ENCODE results near the gene ATP7B. TPM values are rescaled to one million over a fixed set of nuclear protein-coding genes. Genes with fewer than 3 reads are reported as not detected.

Gene ATP7B
- total and polyA plus RNA-seq, 2 donors (not counting 3 experiments of a cell fraction or from before 2014, with no cell fraction given) = 4.2 to 8.0 TPM

- TF ChIP-seq CTCF (IDR thresholded peaks at IDR 0.05; ENCODE audit: extremely low read depth in 1 of 2, insufficient read depth in 1 of 2, low read depth in 1 of 2, low read length in 2 of 2) = no peak
- TF ChIP-seq EZH2 (IDR thresholded peaks at IDR 0.05; ENCODE audit: borderline replicate concordance, low read depth, low read length, severe bottlenecking) = no peak
- no peak for TF ChIP-seq JUN (IDR thresholded peaks at IDR 0.05; ENCODE audit: borderline replicate concordance, insufficient read depth, insufficient read length, low read depth)
- TF ChIP-seq POLR2AphosphoS5 (IDR thresholded peaks at IDR 0.05; ENCODE audit: insufficient read depth, low read depth, low read length) = no peak
- no peak for TF ChIP-seq POLR2A (IDR thresholded peaks at IDR 0.05; ENCODE audit: low read depth, low read length)
- no peak for TF ChIP-seq MAX (IDR thresholded peaks at IDR 0.05; ENCODE audit: insufficient read depth, insufficient read length)
- Histone ChIP-seq H3K36me3 (ENCODE audit: control insufficient read depth in 2 of 2, extremely low read depth in 1 of 2, insufficient read depth in 2 of 2, low read length in 2 of 2) (no peaks in the 10 kb centered on the region), H3K4me2 (ENCODE audit: insufficient read depth, low read length) (no peak overlapping the region), H3K9me1 (replicated peaks; ENCODE audit: control insufficient read depth, extremely low read depth, insufficient read depth, low read length) (no peaks in the 10 kb centered on the region), H4K20me1 (replicated peaks; ENCODE audit: control insufficient read depth, extremely low read depth, insufficient read depth, low read length) (no peaks in the 10 kb centered on the region), H3K79me2 (ENCODE audit: control insufficient read depth, insufficient read depth, low read length) (no peaks in the 10 kb centered on the region), H3K4me1 (ENCODE audit: control insufficient read depth, extremely low read depth, insufficient read depth, low read length) (no peaks in the 10 kb centered on the region), H3K4me3 (replicated peaks in 1 of 3; ENCODE audit: insufficient read depth in 1 of 3, low read depth in 1 of 3, low read length in 3 of 3) (no peak overlapping the region), H3K9me3 (replicated peaks; ENCODE audit: control insufficient read depth, insufficient read depth, low read length) (no peaks in the 10 kb centered on the region), H3K9ac (replicated peaks; ENCODE audit: extremely low read depth, insufficient read depth, low read length) (no peak overlapping the region), H3K27me3 (ENCODE audit: control insufficient read depth in 2 of 2, insufficient read depth in 2 of 2, low read length in 2 of 2) (peaks cover 17 to 19% of the 10 kb centered on the region in 2 experiments), H3K27ac (ENCODE audit: insufficient read depth, low read depth, low read length) (no peak overlapping the region), H2AFZ (ENCODE audit: low read depth, low read length) (no peak overlapping the region)
- intact Hi-C loops (cut with micrococcal nuclease) (no loop called here), dilution Hi-C loops (cut with MboI; ENCODE audit: extremely low pct_ligation_motif_present, low sequenced_read_pairs) (no loop called here)
- POLR2A ChIA-PET = no interaction called here
- no TSS peak for BruUV-seq (replicated peaks)
- FAIRE-seq = no peak
- DNase-seq (ENCODE audit: low read depth, low spot score) = peak; percentile 30
- CTCF ChIA-PET = no interaction called here
Observed at GRCh38 chr13:51995677-51996551, 15.3 kb downstream of the ATP7B start.
